ENCODE results near the gene MYORG.

Gene MYORG

DNA sequence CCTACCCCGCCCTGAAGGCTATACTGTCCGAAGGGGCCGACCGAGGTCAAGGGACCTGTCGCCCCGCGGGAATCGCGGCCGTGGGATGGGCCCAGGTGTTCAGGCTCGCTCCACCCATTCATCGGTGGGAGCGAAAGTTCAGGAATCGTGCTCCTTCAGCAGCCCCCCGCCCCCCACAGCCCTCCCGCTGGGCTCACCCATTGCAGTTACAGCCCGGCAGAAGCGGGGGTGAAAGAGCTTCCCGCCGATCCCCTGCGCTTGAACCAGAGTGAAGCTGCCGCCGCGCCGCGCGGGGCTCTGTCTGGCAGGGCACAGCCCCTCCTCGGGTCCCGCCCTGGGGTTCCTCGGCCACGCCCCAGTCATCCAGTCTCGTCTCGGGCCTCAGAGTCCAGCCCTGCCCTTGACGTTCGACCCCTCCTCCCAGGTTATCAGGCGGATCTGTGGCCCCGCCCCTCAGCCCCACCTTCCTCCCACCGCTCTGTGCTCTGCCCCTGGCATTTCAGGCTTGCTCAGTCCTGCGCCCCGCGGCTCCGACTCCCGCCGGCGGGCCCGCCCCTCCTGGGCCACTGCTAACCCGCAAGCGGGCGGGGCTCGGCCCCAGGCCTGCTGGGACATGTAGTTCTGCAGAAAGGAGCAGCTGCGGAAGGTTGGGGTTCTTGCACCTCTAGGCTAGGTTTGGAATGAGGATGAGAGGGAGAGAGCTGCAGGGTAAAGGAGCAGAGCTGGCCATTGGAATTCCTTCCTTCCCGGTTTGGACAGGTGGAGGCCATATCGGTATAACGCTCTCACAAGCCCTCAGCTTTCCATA is at the start of gene MYORG:
MYORG (minus strand) TSS at position 303 of the 808 bp plus-strand sequence. CDS start 3,955 bp downstream, outside the sequence.
- DNase-seq (ENCODE audit: low read depth) = peak; percentile 82

DNA sequence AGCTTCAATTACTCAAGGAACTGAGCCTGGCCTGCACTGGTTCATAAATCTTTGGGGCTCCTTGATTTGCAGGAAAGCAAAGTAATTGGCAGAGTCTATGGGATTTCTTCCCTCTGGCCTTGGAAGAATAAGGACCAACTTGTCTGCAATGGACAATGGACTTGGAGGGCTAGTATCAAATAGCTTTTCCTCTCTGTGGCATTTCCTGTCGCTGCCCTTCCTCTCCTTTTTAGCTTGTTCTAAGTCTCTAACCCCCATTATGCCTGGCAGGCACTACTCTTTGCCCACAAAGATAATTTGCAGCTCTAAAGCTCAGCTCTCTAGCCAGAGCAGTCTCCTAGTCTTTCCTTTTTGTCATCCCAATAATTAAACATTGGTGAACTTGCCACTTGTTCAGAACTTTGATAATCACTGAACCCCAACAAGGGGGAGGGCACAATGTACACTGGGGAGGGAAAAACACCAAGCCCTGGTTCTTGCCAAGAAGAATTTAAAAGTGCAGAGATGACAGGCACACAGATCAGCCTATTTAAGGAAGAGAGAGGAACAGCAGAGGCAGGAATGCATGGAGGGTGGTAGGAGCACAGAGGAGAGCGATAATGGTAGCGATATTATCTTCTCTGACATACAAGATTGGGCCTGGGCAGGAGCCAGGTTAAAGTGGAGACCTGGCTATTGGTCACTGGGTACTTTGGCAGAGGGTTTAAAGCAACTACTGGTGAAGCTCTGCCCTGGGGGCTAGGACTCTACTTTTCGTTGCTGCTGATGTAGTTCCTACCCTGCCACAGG is 43.2 kb upstream of the MYORG start:
- DNase-seq (ENCODE audit: low read depth) = no peak

DNA sequence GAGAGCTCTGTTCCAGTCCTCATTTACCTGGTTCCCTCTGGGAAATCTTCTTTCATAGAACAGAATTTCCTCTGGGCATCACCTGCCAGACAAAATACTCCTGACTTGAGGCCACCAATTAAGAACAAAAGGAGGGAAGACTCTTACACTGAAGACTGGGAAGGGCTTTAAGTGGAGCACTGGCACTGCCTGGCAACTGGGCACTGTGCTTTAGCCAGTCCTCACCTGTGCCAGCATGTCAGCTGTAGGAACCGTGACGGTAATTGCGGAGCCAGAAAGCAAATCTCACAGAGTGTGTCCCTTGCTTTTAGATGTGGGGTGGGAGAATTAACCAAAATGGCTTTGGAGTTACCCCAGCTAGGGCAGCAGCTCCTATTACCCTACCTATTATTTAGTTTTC is 41.0 kb upstream of the MYORG start:
- no peak for DNase-seq (ENCODE audit: low read depth)

DNA sequence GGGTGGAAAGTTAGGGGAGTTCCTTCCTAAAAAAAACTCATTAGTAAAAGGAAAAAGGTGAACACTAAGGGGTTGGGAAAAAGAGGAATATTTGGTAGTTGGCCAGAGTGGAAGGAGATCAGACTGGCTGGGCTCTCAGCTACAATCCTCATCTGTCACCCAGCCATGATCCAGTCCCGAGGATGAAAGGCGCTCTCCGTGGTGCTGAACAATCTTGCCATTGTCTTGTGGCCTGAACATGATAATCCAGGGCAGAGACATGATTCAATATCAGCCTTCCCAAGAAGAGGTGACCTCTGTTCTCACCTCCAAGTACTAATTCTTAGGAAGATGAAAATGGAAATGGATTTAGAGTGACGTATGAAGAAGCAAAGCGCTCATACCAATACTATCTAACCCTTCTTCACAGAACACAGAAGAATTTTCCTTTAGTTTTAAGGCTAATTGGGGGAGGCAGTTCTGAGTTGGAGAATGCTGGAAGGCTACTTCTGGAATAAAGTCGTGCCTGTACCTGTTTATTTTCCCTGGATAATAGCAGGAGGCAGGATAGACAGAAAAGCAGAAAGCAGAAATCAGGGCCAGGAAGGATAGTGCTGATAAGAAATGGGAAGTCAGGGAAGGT is 36.6 kb upstream of the MYORG start:
- DNase-seq (ENCODE audit: low read depth) = no peak

DNA sequence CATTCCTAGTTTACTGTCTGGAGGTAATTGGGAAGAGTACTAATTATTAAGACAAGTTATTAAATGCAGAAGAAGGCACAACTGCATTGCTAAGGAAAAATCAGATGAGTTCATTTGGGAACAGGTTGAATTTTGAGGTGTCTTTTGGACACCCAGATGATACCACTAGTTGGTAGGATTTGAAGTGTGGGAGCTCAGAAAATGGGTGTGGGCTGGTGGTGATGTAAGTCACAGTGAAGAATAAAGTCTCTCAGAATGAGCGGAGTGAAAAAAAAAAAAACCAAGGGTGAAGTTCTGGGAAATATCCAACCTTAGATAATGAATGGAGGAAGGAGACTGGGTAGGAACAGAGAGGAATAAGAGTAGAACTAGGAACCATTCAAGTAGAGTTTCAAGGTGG is 35.6 kb upstream of the MYORG start:
- DNase-seq (ENCODE audit: low read depth) = no peak

DNA sequence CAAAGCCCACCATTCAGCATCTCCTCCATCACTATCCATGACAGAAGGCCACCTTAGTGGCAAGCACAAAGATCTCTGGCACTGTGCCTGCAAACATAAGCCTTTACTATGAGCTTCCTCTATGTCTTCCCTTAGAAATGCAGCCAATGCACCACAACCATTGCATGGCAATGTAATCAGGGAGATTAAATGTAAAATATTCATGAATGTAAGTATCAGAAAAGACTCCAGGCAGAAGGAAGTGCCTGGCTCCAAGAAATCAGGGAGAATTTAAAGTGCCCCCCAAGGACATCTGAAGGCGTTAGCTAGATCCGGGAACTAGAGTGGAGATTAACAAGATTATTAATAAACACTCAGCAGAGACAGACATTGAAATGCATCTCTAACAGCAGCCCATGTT is 32.5 kb upstream of the MYORG start:
- no peak for DNase-seq (ENCODE audit: low read depth)

DNA sequence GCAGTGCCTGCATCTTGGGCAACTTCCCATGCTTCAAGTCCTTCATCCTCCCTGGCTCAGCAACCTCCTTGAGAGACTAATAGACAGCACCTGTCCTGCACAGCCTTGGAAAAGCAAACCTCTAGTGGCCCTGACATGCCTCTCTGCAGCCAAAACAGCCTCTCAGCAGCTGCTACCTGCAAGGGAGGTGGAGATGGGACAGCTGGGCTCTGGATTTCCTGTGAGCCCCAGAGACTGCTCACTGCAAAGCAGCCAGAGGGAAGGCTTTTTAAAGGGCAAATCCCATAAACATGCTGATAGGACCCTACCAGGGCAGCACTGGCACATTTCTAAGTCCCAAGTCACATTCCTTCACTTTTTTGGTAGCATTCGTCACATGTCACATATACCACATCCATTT is 31.5 kb upstream of the MYORG start:
- DNase-seq (ENCODE audit: low read depth) = no peak

DNA sequence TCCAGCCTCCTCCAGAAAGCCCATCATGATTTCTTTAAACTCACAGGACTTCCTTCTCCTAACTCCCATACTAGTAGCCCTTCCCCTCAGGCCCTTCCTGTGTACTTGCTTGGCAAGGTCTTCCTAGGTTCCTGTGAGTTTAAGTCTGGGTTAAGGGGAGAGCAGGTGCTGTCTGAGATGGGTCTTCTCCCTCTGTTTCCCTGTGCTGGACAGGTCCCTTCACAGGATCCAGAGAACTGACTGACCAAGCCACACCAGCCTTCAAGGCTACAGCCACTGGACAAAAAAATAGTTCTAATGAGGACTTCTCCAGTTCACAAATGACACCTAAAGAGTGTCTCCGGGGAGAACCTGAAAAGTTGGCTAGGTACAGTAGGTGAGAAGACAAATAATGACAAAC is 29.5 kb upstream of the MYORG start:
- DNase-seq (ENCODE audit: low read depth) = no peak

DNA sequence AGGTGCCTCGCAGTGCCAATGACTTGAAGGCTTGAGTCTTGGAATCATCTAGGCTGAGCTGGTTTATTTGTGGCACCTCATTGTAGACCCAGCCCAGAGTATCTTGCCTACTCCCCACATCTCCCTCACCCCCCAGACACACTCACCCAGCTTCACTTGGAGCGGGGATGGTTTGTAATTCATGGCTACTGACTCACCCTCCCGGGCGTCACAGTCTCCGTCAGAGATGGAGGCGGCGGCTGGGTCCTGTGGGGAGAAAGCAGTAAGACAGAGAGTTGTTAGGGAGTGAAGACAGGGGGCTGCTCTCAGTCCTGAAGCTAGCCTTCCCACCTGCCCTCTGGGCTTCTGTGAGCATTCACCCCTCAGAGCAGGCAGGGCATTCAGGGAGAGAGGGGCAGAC is 29.0 kb upstream of the MYORG start:
- DNase-seq (ENCODE audit: low read depth) = no peak

DNA sequence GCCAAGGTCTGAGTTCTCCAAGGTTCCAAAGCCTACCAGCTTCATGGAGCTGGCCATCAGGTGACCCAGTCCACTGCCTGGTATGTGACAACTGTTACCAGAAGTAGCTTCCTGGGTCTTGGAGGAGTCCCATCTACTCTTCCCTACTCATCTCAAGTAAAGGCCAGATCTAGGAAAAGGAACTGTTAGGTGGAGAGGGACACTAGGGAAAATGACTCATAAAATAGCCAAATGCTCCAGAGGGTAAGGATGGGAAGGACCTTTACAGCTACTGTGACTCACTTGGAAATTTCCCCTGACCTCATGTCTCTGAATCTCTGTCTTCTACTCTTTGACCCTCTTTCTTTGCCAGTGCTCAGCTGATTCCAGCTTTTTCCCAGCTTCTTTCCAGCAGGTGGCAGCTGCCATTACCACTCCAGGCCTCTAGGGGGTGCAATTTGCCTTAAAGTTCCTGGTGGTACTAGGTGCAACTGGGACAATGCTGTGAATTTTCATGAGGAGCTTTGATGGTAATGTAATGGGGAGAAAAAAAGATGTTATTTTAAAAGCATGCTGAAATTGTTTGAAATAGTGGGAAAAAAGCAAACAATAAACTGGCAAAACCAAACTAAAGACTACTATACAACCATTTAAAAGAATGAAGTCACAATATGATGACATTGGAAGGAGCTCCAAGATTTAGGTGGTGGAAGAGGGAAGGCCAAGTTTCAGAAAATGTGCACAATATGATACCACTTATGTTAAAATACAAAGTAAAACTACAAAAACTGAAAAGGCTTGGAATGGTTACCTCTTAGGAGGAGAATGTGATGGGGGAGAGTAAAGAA is 27.1 kb upstream of the MYORG start:
- no peak for DNase-seq (ENCODE audit: low read depth)

DNA sequence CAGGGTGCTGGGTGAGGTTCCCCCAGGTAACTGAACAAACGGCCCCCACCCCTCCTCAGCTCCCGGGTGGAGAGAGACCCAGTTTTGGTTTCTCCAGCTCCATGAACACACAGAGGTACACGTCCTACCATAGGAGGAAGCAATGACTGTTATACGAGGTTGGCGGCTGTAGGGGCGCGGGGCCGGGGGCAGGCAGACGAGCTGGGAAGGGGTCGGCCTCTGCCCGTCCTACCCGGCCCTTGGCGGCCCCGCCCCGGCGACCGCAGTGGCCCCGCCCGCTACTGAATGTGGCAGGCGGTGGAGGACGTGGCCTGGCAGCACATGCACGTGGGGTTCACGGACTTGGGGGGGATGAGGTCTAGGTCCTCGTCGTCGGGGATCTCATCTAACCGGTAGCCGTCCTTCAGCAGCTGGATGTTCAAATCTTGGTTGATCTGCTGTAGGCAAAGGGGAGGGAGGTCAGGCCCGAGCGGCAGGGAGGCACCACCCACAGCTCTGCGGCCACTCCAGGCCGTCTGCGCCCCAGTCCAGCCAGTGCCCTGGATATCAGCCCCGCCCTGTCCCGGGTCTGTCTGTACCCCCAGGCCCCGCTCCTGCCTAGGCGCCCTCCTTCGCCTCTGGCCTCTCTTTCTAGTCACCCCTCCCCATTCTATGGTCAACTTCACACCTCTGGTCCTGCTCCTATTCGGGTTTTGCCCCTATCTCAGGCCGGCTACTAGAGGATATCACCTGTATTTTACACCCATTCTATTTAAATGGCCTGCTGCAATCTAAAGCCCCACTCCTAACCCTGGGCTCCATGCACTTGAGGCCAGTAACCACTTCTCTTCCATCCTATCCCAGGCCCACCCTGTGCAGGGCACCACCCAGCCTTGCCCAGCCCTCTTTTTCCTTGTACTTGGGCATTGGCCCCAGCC is 24.2 kb upstream of the MYORG start:
- DNase-seq (ENCODE audit: low read depth) = no peak

DNA sequence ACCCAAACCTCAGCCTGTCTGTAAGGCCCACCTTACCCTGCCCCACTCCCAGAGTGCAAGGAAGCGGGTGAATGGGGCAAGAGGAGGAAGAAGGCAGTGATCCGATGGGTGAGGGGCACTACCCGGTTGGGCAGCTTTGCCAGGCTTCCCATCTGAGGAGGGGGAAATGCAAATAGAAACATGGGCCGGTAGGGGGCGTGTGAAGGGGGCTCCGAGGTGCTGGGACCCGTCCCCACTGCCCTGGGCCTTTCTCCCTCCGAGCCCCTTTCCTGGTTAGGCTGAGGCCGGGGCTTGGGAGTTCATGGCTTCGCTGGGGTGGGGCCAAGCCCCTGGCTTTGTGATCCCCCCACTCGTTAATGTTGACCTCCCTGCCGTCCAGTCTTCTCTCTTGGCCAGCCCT is 23.6 kb upstream of the MYORG start:
- DNase-seq (ENCODE audit: low read depth) = no peak

DNA sequence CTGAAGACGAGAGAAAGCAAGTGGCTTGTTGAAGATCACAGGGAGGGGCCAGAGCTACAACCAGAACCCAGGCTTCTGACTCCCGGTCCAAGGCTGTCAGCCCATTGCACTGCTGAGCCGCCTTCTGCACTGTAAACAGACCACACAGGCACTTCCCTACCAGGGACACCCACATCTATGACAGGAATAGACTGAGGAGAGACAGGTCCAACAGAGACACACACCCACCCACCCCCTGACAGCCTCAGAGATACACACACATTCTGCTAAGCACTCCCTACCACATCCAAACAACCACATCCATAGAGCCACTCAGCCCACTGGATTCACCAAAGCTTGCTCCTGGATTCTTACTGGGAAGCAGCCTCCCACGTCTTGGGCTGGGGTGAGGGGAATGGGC is 23.0 kb upstream of the MYORG start:
- DNase-seq (ENCODE audit: low read depth) = no peak

DNA sequence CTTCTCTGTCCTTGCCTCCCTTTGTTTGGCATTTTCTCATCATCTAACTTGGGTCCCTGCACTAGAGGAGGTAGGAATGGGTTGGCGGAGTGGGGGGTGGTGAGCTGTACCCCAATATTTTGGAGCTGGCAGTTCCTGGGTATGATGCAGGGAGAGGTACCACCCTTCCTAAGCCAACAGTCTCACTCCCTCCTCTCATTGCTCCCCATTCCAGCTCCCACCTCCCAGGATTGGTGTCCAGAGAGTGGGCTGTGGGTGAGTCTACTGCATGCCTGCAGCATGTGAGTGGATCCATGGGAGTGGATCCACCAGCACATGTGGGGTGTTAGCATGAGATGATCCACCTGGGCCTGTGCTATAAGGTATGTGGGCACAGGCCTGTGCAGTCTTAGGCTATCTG is 22.2 kb upstream of the MYORG start:
- no peak for DNase-seq (ENCODE audit: low read depth)

DNA sequence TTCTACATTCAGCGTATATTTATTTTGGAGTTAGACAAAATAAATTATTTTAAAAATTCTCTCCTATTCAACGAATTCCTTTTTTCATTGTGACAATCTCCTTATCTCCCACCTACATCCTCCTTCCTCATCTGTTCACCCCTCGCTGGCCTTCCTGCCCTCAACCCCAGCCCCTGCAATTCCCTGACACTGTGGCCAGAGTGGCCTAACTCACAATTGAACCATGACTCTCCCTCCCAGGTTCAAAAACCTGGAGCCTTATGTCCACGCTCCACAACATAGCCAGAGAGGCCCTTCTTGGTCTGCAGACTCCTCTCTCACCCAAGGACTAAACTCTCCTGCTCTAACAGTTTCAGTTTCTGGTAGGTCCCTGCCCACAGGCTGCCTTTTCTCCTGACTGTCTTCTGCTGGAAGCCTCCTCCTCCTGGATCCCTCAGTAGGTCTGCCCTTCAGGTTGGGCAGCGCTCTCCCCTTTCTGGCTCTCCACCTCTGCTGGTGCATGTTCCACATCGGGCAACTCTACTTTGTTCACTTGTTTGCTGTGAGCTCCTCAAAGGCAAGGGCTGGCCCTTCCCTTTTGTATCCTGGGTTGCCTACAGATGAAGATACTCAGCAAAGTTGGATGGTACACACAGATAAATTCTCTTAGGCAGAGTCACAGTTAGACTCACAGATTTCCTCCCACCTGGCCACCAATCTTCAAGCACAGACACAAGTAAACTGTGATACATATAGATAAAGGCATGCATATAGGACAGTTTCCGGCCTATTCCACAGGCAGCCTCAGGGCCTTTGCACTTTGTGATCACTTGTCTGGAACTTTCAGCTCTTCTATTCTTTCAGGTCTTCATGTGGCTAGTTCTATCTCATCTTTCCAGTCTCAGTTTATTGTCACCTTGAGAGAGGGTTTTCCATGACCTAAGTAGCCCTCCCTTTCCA is 19.8 kb upstream of the MYORG start:
- DNase-seq (ENCODE audit: low read depth) = no peak

DNA sequence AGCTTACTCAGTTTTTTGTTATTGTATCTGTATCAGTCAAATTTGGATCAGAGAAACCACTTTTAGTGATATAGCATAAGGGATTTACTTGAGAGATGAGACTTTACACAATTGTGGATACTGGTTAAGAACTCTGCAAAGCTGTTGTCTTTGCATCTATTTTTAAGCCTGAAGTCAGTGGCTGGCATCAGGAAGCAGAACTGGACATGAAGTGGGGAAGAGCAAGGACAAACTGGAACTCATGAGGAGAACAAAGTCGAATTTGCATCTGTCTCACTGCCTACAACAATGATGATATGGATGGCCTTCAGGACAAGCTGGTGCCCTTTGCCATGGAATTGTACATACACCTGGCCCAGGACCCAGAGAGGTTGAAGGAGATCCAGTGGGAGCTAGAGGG is 15.8 kb upstream of the MYORG start:
- no peak for DNase-seq (ENCODE audit: low read depth)

DNA sequence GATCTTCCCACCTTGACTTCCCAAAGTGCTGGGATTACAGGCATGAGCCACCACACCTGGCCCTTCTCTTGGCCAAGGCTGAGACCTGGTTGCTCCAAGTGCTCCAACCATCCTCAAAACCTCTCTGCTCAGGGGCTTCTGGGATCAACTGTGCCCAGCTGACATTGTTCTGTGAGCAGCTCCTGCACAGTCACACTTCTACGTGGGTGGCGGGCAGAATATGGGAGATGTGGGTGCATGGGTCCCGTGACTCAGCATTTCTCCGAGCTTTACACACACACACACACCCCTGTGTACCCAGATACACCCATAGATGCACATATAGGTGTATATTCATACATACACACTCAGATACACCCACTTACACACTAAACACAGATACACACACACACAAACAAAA is 10.5 kb upstream of the MYORG start:
- DNase-seq (ENCODE audit: low read depth) = no peak

DNA sequence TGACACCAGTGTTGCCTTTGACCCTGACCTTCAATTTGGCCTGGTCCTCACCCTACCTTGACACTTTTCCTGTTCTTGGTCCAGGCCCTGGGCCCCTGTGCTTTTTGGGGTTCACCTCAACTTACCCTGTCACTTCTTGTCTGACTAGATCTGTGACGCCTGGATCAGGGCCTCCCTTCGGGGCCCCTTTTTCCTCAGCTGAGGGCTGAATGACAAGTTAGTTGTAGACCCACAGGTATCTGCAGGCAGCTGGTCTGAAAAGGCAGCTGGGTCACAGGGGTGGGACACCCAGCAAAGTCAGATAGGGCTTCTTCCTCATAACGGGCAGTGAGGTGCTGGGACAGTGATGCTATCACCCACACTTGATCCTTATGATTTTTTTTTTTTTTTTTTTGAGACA is 10.0 kb upstream of the MYORG start:
- DNase-seq (ENCODE audit: low read depth) = no peak

DNA sequence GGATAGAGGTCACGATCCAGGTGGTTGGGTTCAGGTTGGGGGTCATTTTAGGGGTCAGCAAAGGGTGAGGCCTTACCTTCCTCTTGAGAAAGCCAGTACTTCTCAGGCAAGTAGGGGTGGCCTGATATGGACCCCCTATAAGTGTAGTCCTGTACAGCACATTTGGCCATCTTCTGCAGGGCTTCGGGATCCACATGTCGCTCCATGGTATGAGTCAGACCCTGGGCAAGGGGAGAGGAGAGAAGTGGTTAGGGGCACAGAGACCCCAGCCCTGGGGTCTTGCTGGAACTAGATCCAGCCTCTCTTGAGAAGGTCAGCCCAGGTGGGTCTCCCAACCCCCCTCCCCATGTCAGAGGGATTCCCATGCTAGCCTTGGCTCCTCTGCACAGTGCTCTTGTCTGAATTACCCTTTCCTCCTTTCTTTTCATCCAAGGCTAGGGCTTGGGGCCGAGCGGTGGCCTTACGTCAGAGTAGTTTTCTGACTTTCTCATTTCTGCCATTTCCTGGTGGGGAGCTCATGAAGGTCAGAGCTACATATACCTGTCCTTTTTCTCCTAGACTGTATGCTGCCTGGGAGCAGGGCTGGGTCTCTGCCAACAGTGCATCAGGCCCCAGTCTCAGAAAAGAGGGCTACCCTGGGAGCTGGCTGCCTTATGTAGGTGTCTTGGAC is 9.0 kb upstream of the MYORG start:
- no peak for DNase-seq (ENCODE audit: low read depth)
